CD4-positive, alpha-beta T cell treated with Interferon gamma for 1 hour (primary cell): ENCODE data around the gene DOCK4.
A peak's percentile ranks its signal among the peaks of the same experiment; 100 is the strongest.

ENCODE experiments used
- DNase-seq: peaks from one replicate; pipeline ENCODE4 v3.0.0-alpha.2; 2020

DOCK4 gene

GRCh38 chr7:112103246-112103645, 103.0 kb downstream of the DOCK4 start:
- DNase-seq, result no peak

- DNase-seq, result no peak
These were observed 104.9 kb downstream of the DOCK4 start for GRCh38 chr7:112101201-112101846.

GRCh38 chr7:112097524-112097923, 108.7 kb downstream of the DOCK4 start:
- DNase-seq, result no peak

GRCh38 chr7:112093409-112093808, 112.8 kb downstream of the DOCK4 start:
- DNase-seq, result no peak

- DNase-seq, result no peak
These were observed 113.3 kb downstream of the DOCK4 start for GRCh38 chr7:112092709-112093395.

GRCh38 chr7:112092306-112092705, 113.9 kb downstream of the DOCK4 start:
- DNase-seq, result no peak

- DNase-seq, result no peak
These were observed 114.4 kb downstream of the DOCK4 start for GRCh38 chr7:112091768-112092167.

GRCh38 chr7:112089551-112089950, 116.6 kb downstream of the DOCK4 start:
- peak; percentile 27 for DNase-seq

GRCh38 chr7:112088484-112089016, 117.6 kb downstream of the DOCK4 start:
- DNase-seq, result no peak

- no peak for DNase-seq
These were observed 119.5 kb downstream of the DOCK4 start for GRCh38 chr7:112086496-112087254.

- DNase-seq, result peak; percentile 7
These were observed 121.7 kb downstream of the DOCK4 start for GRCh38 chr7:112084520-112084971.

GRCh38 chr7:112083776-112084355, 122.3 kb downstream of the DOCK4 start:
- DNase-seq, result no peak

GRCh38 chr7:112082306-112082705, 123.9 kb downstream of the DOCK4 start:
- no peak for DNase-seq

- peak; percentile 67 for DNase-seq
These were observed 124.4 kb downstream of the DOCK4 start for GRCh38 chr7:112081778-112082177.

- DNase-seq, result peak; percentile 51
These were observed 125.2 kb downstream of the DOCK4 start for GRCh38 chr7:112080978-112081377.

GRCh38 chr7:112080441-112080840, 125.8 kb downstream of the DOCK4 start:
- DNase-seq, result peak; percentile 58

GRCh38 chr7:112079673-112080072, 126.5 kb downstream of the DOCK4 start:
- DNase-seq, result no peak

- DNase-seq, result no peak
These were observed 127.1 kb downstream of the DOCK4 start for GRCh38 chr7:112079122-112079521.

GRCh38 chr7:112076324-112076723, 129.9 kb downstream of the DOCK4 start:
- DNase-seq, result no peak

GRCh38 chr7:112074464-112074863, 131.7 kb downstream of the DOCK4 start:
- DNase-seq, result no peak

GRCh38 chr7:112073530-112073929, 132.7 kb downstream of the DOCK4 start:
- no peak for DNase-seq

- DNase-seq, result no peak
These were observed 133.5 kb downstream of the DOCK4 start for GRCh38 chr7:112072541-112073245.

- no peak for DNase-seq
These were observed 134.3 kb downstream of the DOCK4 start for GRCh38 chr7:112071856-112072255.
